ENCODE results near the gene HEXA. TPM values are rescaled to one million over a fixed set of nuclear protein-coding genes. Genes with fewer than 3 reads are reported as not detected.

Gene HEXA
- total and polyA plus RNA-seq, 2 donors from 2014 or later, result 138 to 199 TPM

- Histone ChIP-seq H3K27ac (ENCODE audit: low read depth in 2 of 2, low read length in 2 of 2) (no peak overlapping the region), H3K36me3 (ENCODE audit: control insufficient read depth in 2 of 3, insufficient read depth in 3 of 3, low read length in 3 of 3) (no peaks in the 10 kb centered on the region), H3K9me3 (ENCODE audit: control insufficient read depth in 2 of 3, insufficient read depth in 1 of 3, low read length in 3 of 3) (no peaks in the 10 kb centered on the region), H3K4me1 (ENCODE audit: control insufficient read depth in 2 of 3, insufficient read depth in 2 of 3, low read depth in 1 of 3, low read length in 3 of 3) (no peaks in the 10 kb centered on the region), H3K27me3 (ENCODE audit: control insufficient read depth, insufficient read depth, low read length) (no peaks in the 10 kb centered on the region), H3K9ac (ENCODE audit: low read length in 3 of 3) (no peak overlapping the region), H3K4me3 (ENCODE audit: low read length in 3 of 3) (no peak overlapping the region)
- intact Hi-C loops (cut with DNase I), result no loop called here
- TF ChIP-seq CTCF (IDR thresholded peaks at IDR 0.05; ENCODE audit: borderline replicate concordance, extremely low read depth, insufficient read depth), result no peak
- FAIRE-seq (no peak), DNase-seq (no peak)
These were observed 35.3 kb upstream of the HEXA start for GRCh38 chr15:72411111-72411510.

GRCh38 chr15:72406936-72407335 lies 31.1 kb upstream of the HEXA start:
- Histone ChIP-seq H3K36me3 (ENCODE audit: control insufficient read depth in 2 of 3, insufficient read depth in 3 of 3, low read length in 3 of 3) (no peaks in the 10 kb centered on the region), H3K9me3 (ENCODE audit: control insufficient read depth in 2 of 3, insufficient read depth in 1 of 3, low read length in 3 of 3) (no peaks in the 10 kb centered on the region), H3K27ac (ENCODE audit: low read depth in 2 of 2, low read length in 2 of 2) (no peak overlapping the region), H3K4me3 (ENCODE audit: low read length in 3 of 3) (no peak overlapping the region), H3K9ac (ENCODE audit: low read length in 3 of 3) (no peak overlapping the region), H3K4me1 (ENCODE audit: control insufficient read depth in 2 of 3, insufficient read depth in 2 of 3, low read depth in 1 of 3, low read length in 3 of 3) (no peaks in the 10 kb centered on the region), H3K27me3 (ENCODE audit: control insufficient read depth, insufficient read depth, low read length) (no peaks in the 10 kb centered on the region)
- no peak for TF ChIP-seq CTCF (IDR thresholded peaks at IDR 0.05; ENCODE audit: borderline replicate concordance, extremely low read depth, insufficient read depth)
- DNase-seq (no peak), FAIRE-seq (no peak)
- intact Hi-C loops (cut with DNase I), result no loop called here

GRCh38 chr15:72404841-72405240 lies 29.0 kb upstream of the HEXA start:
- H3K4me1 ChIP-seq (ENCODE audit: control insufficient read depth in 2 of 3, insufficient read depth in 2 of 3, low read depth in 1 of 3, low read length in 3 of 3), result no peaks in the 10 kb centered on the region
- H3K9ac ChIP-seq (ENCODE audit: low read length in 3 of 3), result no peak overlapping the region
- H3K27ac ChIP-seq (ENCODE audit: low read depth in 2 of 2, low read length in 2 of 2), result no peak overlapping the region
- intact Hi-C loops (cut with DNase I), result no loop called here
- no peaks in the 10 kb centered on the region for H3K9me3 ChIP-seq (ENCODE audit: control insufficient read depth in 2 of 3, insufficient read depth in 1 of 3, low read length in 3 of 3)
- no peaks in the 10 kb centered on the region for H3K36me3 ChIP-seq (ENCODE audit: control insufficient read depth in 2 of 3, insufficient read depth in 3 of 3, low read length in 3 of 3)
- H3K4me3 ChIP-seq (ENCODE audit: low read length in 3 of 3), result no peak overlapping the region
- FAIRE-seq (no peak), DNase-seq (no peak)
- no peaks in the 10 kb centered on the region for H3K27me3 ChIP-seq (ENCODE audit: control insufficient read depth, insufficient read depth, low read length)
- TF ChIP-seq CTCF (IDR thresholded peaks at IDR 0.05; ENCODE audit: borderline replicate concordance, extremely low read depth, insufficient read depth), result no peak

- no peak overlapping the region for H3K4me3 ChIP-seq (ENCODE audit: low read length in 3 of 3)
- FAIRE-seq (no peak), DNase-seq (no peak)
- intact Hi-C loops (cut with DNase I), result no loop called here
- H3K9ac ChIP-seq (ENCODE audit: low read length in 3 of 3), result no peak overlapping the region
- H3K27ac ChIP-seq (ENCODE audit: low read depth in 2 of 2, low read length in 2 of 2), result no peak overlapping the region
- H3K4me1 ChIP-seq (ENCODE audit: control insufficient read depth in 2 of 3, insufficient read depth in 2 of 3, low read depth in 1 of 3, low read length in 3 of 3), result no peaks in the 10 kb centered on the region
- H3K36me3 ChIP-seq (ENCODE audit: control insufficient read depth in 2 of 3, insufficient read depth in 3 of 3, low read length in 3 of 3), result no peaks in the 10 kb centered on the region
- no peaks in the 10 kb centered on the region for H3K27me3 ChIP-seq (ENCODE audit: control insufficient read depth, insufficient read depth, low read length)
- H3K9me3 ChIP-seq (ENCODE audit: control insufficient read depth in 2 of 3, insufficient read depth in 1 of 3, low read length in 3 of 3), result no peaks in the 10 kb centered on the region
- no peak for TF ChIP-seq CTCF (IDR thresholded peaks at IDR 0.05; ENCODE audit: borderline replicate concordance, extremely low read depth, insufficient read depth)
These were observed 28.5 kb upstream of the HEXA start for GRCh38 chr15:72404356-72404755.

Measured in kidney (tissue), 14 donors.